ENCODE measurements around the gene RAP1GAP2.

- TF ChIP-seq CTCF (IDR thresholded peaks at IDR 0.05) (no peak), POLR2A (IDR thresholded peaks at IDR 0.05) (no peak)
These were observed 53.1 kb downstream of the RAP1GAP2 start for GRCh38 chr17:2849327-2849670.
